GM12801 (cell line): ENCODE measurements around the gene OXSR1.

Experiments used
- CTCF ChIP-seq: IDR thresholded peaks from one replicate; pipeline ENCODE4 v1.5.1; 2011; ENCODE audit warnings: control low read depth; ENCODE audit not compliant: insufficient read length; ENCODE audit errors: extremely low read depth

The OXSR1 gene

GRCh38 chr3:38204599-38205471 is 39.5 kb downstream of the OXSR1 start:
- no peak for TF ChIP-seq CTCF

- TF ChIP-seq CTCF = no peak
Observed at GRCh38 chr3:38205472-38205805, 40.1 kb downstream of the OXSR1 start.

- TF ChIP-seq CTCF = no peak
Observed at GRCh38 chr3:38207254-38208003, 42.1 kb downstream of the OXSR1 start.

GRCh38 chr3:38210141-38210757 is 44.9 kb downstream of the OXSR1 start:
- TF ChIP-seq CTCF = no peak

GRCh38 chr3:38212141-38212540 is 46.8 kb downstream of the OXSR1 start:
- no peak for TF ChIP-seq CTCF

- no peak for TF ChIP-seq CTCF
Observed at GRCh38 chr3:38214560-38214959, 49.2 kb downstream of the OXSR1 start.

- TF ChIP-seq CTCF = no peak
Observed at GRCh38 chr3:38219609-38220197, 54.4 kb downstream of the OXSR1 start.
